ENCODE measurements around the gene METTL13. TPM values are rescaled to one million over a fixed set of nuclear protein-coding genes. Genes with fewer than 3 reads are reported as not detected.

Gene METTL13
- total and polyA plus RNA-seq, 2 of the 8 experiments (the other 6 are each of a cell fraction or from before 2014, with no cell fraction given) = 38.1 to 66.3 TPM

DNA sequence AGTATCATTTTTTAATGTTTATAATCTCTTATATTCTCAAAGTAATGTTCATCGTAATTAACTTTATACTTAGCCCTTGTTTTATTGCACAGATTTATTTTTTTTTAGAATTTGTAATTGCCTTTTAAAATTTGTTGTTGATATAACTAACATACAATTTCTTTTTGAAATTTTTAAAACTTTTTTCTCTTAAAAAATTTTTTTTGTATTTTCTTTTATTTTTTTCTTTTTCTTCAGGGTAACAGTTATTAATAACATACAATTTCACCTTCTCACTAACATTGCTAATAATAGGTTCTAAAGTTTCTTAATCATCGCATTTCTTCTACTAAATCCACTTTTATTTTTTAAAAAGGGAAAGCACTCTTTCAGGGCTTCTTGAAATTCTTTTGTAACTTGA lies 28.3 kb upstream of the METTL13 start:
- CTCF ChIA-PET (ENCODE audit: partially characterized antibody) = interaction anchor here (3.2 kb wide), 1 partner anchor 108 kb away, joined by 10 read pairs; no protein-coding TSS in a partner anchor
- Histone ChIP-seq H3K14ac (ENCODE audit: insufficient read length) (no peak overlapping the region), H4K8ac (ENCODE audit: extremely low read depth, insufficient read depth, low read length) (no peak overlapping the region), H3K23me2 (ENCODE audit: low read depth, low read length) (0 out of 2 replicates have a peak, but pooled peaks cover 3% of the 10 kb centered on the region), H3K27me3 (replicated peaks in 1 of 4; ENCODE audit: control insufficient read depth in 3 of 4, extremely low read depth in 1 of 4, insufficient read depth in 3 of 4, low read length in 3 of 4) (peaks cover 0 to 1% (median 0%) of the 10 kb centered on the region in 4 experiments; a peak in 1 of 7 replicates), H3K56ac (replicated peaks; ENCODE audit: insufficient read length, low read depth, low read length) (no peak overlapping the region), H2BK15ac (ENCODE audit: low read length) (no peak overlapping the region), H2BK12ac (ENCODE audit: low read depth, low read length) (no peak overlapping the region), H3K27ac (ENCODE audit: low read depth, low read length) (no peak overlapping the region), H3K9me3 (ENCODE audit: insufficient read depth in 2 of 2, low read depth in 1 of 2, low read length in 1 of 2) (peaks cover 11 to 17% of the 10 kb centered on the region in 2 experiments), H3K4ac (replicated peaks; ENCODE audit: insufficient read length, low read depth, low read length) (no peak overlapping the region), H2AK5ac (ENCODE audit: low read depth, low read length) (no peak overlapping the region), H3K79me2 (ENCODE audit: control insufficient read depth in 1 of 2, insufficient read depth in 2 of 2, low read length in 2 of 2) (no peaks in the 10 kb centered on the region), H2BK120ac (replicated peaks; ENCODE audit: low read depth, low read length) (no peak overlapping the region), H2BK20ac (ENCODE audit: low read length) (no peak overlapping the region), H3K4me2 (ENCODE audit: insufficient read depth in 1 of 2, low read depth in 2 of 2, low read length in 2 of 2) (no peak overlapping the region), H3K4me1 (replicated peaks in 1 of 4; ENCODE audit: control insufficient read depth in 3 of 4, insufficient read depth in 4 of 4, low read length in 3 of 4) (peaks cover 2 to 12% (median 6%) of the 10 kb centered on the region in 4 experiments; a peak in 4 of 7 replicates), H4K20me1 (replicated peaks in 1 of 2; ENCODE audit: control insufficient read depth in 1 of 2, insufficient read depth in 2 of 2, low read length in 2 of 2) (no peaks in the 10 kb centered on the region), H3K4me3 (ENCODE audit: extremely low read depth in 1 of 4, insufficient read depth in 2 of 4, low read depth in 3 of 4, low read length in 4 of 4) (no peak overlapping the region), H3K36me3 (ENCODE audit: control insufficient read depth in 2 of 4, insufficient read depth in 4 of 4, low read length in 3 of 4) (peaks cover 0 to 3% (median 0%) of the 10 kb centered on the region in 4 experiments; a peak in 1 of 8 replicates), H4K5ac (ENCODE audit: insufficient read length, low read depth, low read length) (no peak overlapping the region), H3K9ac (replicated peaks in 1 of 4; ENCODE audit: extremely low read depth in 1 of 4, low read depth in 3 of 4, low read length in 3 of 4) (no peak overlapping the region), H4K91ac (replicated peaks; ENCODE audit: insufficient read length, low read length) (no peak overlapping the region), H3K18ac (ENCODE audit: extremely low read depth, low read length) (no peak overlapping the region), H3K79me1 (ENCODE audit: low read depth, low read length) (no peaks in the 10 kb centered on the region), H2AFZ (ENCODE audit: low read length) (no peak overlapping the region), H2BK5ac (ENCODE audit: low read depth, low read length) (no peak overlapping the region), H3K23ac (ENCODE audit: insufficient read length) (no peak overlapping the region)
- POLR2A ChIA-PET (ENCODE audit: partially characterized antibody) = interaction anchor here (1.7 kb wide), 1 partner anchor 10 kb away, joined by 9 read pairs; no protein-coding TSS in a partner anchor
- FAIRE-seq (no peak), DNase-seq (ENCODE audit: low read depth in 1 of 2, low spot score in 2 of 2) (no peak)
- 82% methylated on average over 2 of the region's 2 CpGs; no CpG with 5 or more reads in 1 of the 2 experiments for WGBS, 2 experiments (ENCODE audit: extremely low coverage in 1 of 2, insufficient coverage in 1 of 2, insufficient read length in 1 of 2, insufficient replicate concordance in 2 of 2, low coverage in 1 of 2, low lambda C conversion rate in 2 of 2, missing lambda C conversion rate in 1 of 2)
- TF ChIP-seq RBBP5 (IDR thresholded peaks at IDR 0.05; ENCODE audit: borderline replicate concordance, low read depth, low read length) (no peak), TCF12 (IDR thresholded peaks at IDR 0.05; ENCODE audit: low read depth, low read length) (no peak), TAF1 (IDR thresholded peaks at IDR 0.05; ENCODE audit: low read depth, low read length) (no peak), CHD2 (IDR thresholded peaks at IDR 0.05; ENCODE audit: low read length) (no peak), BACH1 (IDR thresholded peaks at IDR 0.05; ENCODE audit: low read length) (no peak), NANOG (IDR thresholded peaks at IDR 0.05; ENCODE audit: insufficient read depth, low read depth, low read length, poor library complexity, severe bottlenecking) (no peak), EZH2 (IDR thresholded peaks at IDR 0.05; ENCODE audit: low read depth, low read length, severe bottlenecking) (no peak), ZNF274 (IDR thresholded peaks at IDR 0.05; ENCODE audit: borderline replicate concordance, extremely low read depth, low read length) (no peak), FOSL1 (IDR thresholded peaks at IDR 0.05; ENCODE audit: insufficient read depth, low read depth, low read length) (no peak), BCL11A (IDR thresholded peaks at IDR 0.05; ENCODE audit: low read depth in 2 of 2, low read length in 2 of 2) (no peak), KDM4A (IDR thresholded peaks at IDR 0.05; ENCODE audit: low read depth, low read length, severe bottlenecking) (no peak)
- TF ChIP-seq, protein P1, sequence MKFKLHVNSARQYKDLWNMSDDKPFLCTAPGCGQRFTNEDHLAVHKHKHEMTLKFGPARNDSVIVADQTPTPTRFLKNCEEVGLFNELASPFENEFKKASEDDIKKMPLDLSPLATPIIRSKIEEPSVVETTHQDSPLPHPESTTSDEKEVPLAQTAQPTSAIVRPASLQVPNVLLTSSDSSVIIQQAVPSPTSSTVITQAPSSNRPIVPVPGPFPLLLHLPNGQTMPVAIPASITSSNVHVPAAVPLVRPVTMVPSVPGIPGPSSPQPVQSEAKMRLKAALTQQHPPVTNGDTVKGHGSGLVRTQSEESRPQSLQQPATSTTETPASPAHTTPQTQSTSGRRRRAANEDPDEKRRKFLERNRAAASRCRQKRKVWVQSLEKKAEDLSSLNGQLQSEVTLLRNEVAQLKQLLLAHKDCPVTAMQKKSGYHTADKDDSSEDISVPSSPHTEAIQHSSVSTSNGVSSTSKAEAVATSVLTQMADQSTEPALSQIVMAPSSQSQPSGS (IDR thresholded peaks at IDR 0.05; ENCODE audit: low read length) = no peak
